Prostate gland (tissue), 2 donors: ENCODE data around the gene COX6A1.
A peak's percentile ranks its signal among the peaks of the same experiment; 100 is the strongest.

Source experiments
- CTCF ChIP-seq, 4 experiments: fragments of 200-600 bp in 2 of 4; fragments of 450-650 bp in 2 of 4; sonication (generic) in 2 of 4; IDR thresholded peaks; 1 replicate in 3 of 4; 2 replicates in 1 of 4; pipeline ENCODE4 v1.5.1; 2016 to 2019; ENCODE audit warnings: antibody characterized with exemption in 4 of 4, mild to moderate bottlenecking in 2 of 4, moderate library complexity in 2 of 4
- POLR2A ChIP-seq: fragments of 450-650 bp; IDR thresholded peaks from one replicate; pipeline ENCODE4 v1.6.1; 2016; ENCODE audit warnings: antibody characterized with exemption, mild to moderate bottlenecking
- POLR2AphosphoS5 ChIP-seq: sonication (generic); formaldehyde crosslinking; IDR thresholded peaks from one replicate; pipeline ENCODE4 v1.6.1; 2017; ENCODE audit warnings: antibody characterized with exemption

- TF ChIP-seq CTCF (IDR thresholded peaks at IDR 0.05) (peak in 1 of 4 experiments; percentile 36), POLR2A (peak; percentile 31), POLR2AphosphoS5 (peak; percentile 97)
Observed at GRCh38 chr12:120437735-120438494, at the start of gene COX6A1.
